ENCODE data around the gene CDX2.

DNA sequence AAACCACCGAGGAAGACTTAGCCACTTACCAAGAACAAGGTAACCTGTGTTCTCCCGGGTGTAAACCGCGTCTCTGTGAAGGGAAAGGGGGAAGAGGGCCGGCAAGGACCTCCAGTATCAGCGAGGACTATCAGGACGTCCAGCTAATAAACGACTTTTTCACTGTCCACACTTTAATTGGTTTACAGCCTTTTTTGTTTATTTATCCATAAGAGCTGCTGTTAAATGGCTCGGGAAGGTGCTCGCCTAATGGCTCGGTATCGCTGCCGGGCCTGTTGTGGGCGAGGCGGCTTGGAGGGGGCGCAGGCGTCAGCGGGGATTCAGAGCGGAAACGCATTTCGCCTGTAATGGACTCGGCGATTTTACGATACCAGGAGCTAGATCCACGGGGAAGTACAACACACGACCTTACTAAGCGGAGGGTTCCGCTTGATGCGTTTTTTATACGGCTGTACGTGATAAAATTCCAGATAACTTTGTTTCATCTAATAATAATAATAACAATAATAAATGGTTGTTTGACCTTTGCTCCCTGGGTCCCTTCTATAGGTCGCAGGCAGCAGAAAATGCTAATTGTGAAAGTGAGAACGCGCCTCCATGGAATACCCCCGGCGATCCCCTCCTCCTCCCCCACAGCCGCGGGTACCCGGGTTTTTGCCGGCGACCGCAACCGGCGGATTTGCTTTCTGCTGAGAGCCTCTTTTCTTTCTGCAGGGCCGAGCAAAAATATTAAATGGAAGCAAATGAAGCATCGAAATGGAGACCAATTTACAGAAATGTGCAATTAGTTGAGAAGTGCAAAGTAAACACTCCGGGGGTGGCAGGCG is 51.8 kb downstream of the CDX2 start:
- TF ChIP-seq, protein P1, sequence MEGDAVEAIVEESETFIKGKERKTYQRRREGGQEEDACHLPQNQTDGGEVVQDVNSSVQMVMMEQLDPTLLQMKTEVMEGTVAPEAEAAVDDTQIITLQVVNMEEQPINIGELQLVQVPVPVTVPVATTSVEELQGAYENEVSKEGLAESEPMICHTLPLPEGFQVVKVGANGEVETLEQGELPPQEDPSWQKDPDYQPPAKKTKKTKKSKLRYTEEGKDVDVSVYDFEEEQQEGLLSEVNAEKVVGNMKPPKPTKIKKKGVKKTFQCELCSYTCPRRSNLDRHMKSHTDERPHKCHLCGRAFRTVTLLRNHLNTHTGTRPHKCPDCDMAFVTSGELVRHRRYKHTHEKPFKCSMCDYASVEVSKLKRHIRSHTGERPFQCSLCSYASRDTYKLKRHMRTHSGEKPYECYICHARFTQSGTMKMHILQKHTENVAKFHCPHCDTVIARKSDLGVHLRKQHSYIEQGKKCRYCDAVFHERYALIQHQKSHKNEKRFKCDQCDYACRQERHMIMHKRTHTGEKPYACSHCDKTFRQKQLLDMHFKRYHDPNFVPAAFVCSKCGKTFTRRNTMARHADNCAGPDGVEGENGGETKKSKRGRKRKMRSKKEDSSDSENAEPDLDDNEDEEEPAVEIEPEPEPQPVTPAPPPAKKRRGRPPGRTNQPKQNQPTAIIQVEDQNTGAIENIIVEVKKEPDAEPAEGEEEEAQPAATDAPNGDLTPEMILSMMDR (IDR thresholded peaks at IDR 0.05) = no peak
- no peak for TF ChIP-seq POLR2A (IDR thresholded peaks at IDR 0.05)

Data from thyroid gland (tissue), 4 donors.